Measurements from ENCODE around the gene KPTN.
A peak's percentile ranks its signal among the peaks of the same experiment; 100 is the strongest.

- peak in 1 of 3 experiments; percentile 0; a peak in 1 of 4 replicates for TF ChIP-seq CTCF (IDR thresholded peaks at IDR 0.05; ENCODE audit: control extremely low read depth in 1 of 3, insufficient read depth in 1 of 3, low read depth in 1 of 3, low read length in 3 of 3)
- TF ChIP-seq USF2 (IDR thresholded peaks at IDR 0.05; ENCODE audit: low read length) = peak; percentile 36; the same call in 1 of the 2 replicates
- TF ChIP-seq RFX5 (IDR thresholded peaks at IDR 0.05; ENCODE audit: borderline replicate concordance, low read depth, low read length) = no peak
- TF ChIP-seq ATF3 (IDR thresholded peaks at IDR 0.05; ENCODE audit: insufficient read depth, low read depth, low read length) = 0 out of 2 replicates have a peak, but pooled peaks have one; percentile 19
- no peak for TF ChIP-seq POLR2A (IDR thresholded peaks at IDR 0.05; ENCODE audit: control extremely low read depth in 1 of 2, low read depth in 2 of 2, low read length in 2 of 2)
- no peak; the same call in 1 of the 2 replicates for TF ChIP-seq TAF1 (IDR thresholded peaks at IDR 0.05; ENCODE audit: low read depth, low read length)
Measured at GRCh38 chr19:47447470-47448359, 36.3 kb downstream of the KPTN start.

Measured in H1 (cell line).